B cell (primary cell): ENCODE measurements around the gene VWA3B. TPM values are rescaled to one million over a fixed set of nuclear protein-coding genes. Genes with fewer than 3 reads are reported as not detected.

ENCODE experiments used
- ATAC-seq: fragments of 200-7000 bp; cut with Tn5 transposase; one replicate; pipeline ENCODE4 v1.10.0; 2021; ENCODE audit warnings: low read depth, mild to moderate bottlenecking, moderate number of reproducible peaks, moderate library complexity
- CTCF ChIA-PET: fragments of 350-600 bp; sonication (Branson Sonifier 250); formaldehyde crosslinking; loops from one replicate; lab custom pipeline; 2021; ENCODE audit warnings: antibody characterized with exemption, inconsistent platforms; lab: Charles Lee
- POLR2A ChIA-PET: fragments of 350-600 bp; sonication (Branson Sonifier 250); formaldehyde crosslinking; loops from one replicate; lab custom pipeline; 2021; ENCODE audit warnings: antibody characterized with exemption; lab: Charles Lee
- DNase-seq: peaks from one replicate; pipeline ENCODE4 v3.0.0; 2013
- H2AFZ ChIP-seq: 2 replicates; pipeline ENCODE4 v1.6.1; 2012; ENCODE audit warnings: mild to moderate bottlenecking, low read depth, low read length; ENCODE audit not compliant: insufficient read depth, poor library complexity, severe bottlenecking
- H3K27ac ChIP-seq, 2 donors: 1 replicate in 1 of 2; 2 replicates in 1 of 2; pipeline ENCODE4 v1.5.1; 2012 to 2013; ENCODE audit warnings: low read length in 2 of 2, mild to moderate bottlenecking in 2 of 2, moderate library complexity in 1 of 2
- H3K27me3 ChIP-seq, 4 experiments: fragments of 200-600 bp in 1 of 4; sonication (generic) in 1 of 4; replicated peaks in 1 of 4; 1 replicate in 2 of 4; 2 replicates in 2 of 4; pipeline versions ENCODE4 v1.6.1 to v1.7.0; 2013 to 2016; ENCODE audit warnings: low read length in 3 of 4, mild to moderate bottlenecking in 2 of 4, mixed read lengths in 1 of 4, moderate library complexity in 1 of 4; ENCODE audit not compliant: insufficient read depth in 4 of 4, control insufficient read depth in 3 of 4; ENCODE audit errors: control extremely low read depth in 1 of 4
- H3K36me3 ChIP-seq, 2 experiments: replicated peaks in 1 of 2; 1 replicate in 1 of 2; 2 replicates in 1 of 2; pipeline versions ENCODE4 v1.6.1 to v1.7.1; 2013; ENCODE audit warnings: low read length in 1 of 2; ENCODE audit not compliant: insufficient read depth in 2 of 2, control insufficient read depth in 1 of 2; ENCODE audit errors: control extremely low read depth in 1 of 2, extremely low read depth in 1 of 2
- H3K4me1 ChIP-seq, 2 donors: fragments of 200-600 bp in 1 of 2; sonication (generic) in 1 of 2; 1 replicate in 1 of 2; 2 replicates in 1 of 2; pipeline versions ENCODE4 v1.5.1 to v1.6.1; 2013 to 2017; ENCODE audit warnings: low read length in 2 of 2; ENCODE audit not compliant: control insufficient read depth in 2 of 2, insufficient read depth in 2 of 2
- H3K4me2 ChIP-seq: replicated peaks from 2 replicates; pipeline ENCODE3; 2012; ENCODE audit warnings: mild to moderate bottlenecking, low read depth, low read length; ENCODE audit not compliant: poor library complexity, severe bottlenecking
- H3K4me3 ChIP-seq, 5 experiments: fragments of 200-600 bp in 1 of 5; sonication (generic) in 1 of 5; 1 replicate in 3 of 5; 2 replicates in 2 of 5; pipeline versions ENCODE4 v1.5.1 to v1.7.0; 2011 to 2016; ENCODE audit warnings: low read length in 4 of 5, mild to moderate bottlenecking in 4 of 5, low read depth in 2 of 5, control low read depth in 1 of 5, moderate library complexity in 1 of 5; ENCODE audit not compliant: insufficient read depth in 1 of 5; ENCODE audit errors: control extremely low read depth in 1 of 5, extremely low read depth in 1 of 5
- H3K79me2 ChIP-seq: fragments of 200-600 bp; sonication (generic); one replicate; pipeline ENCODE4 v1.6.0; 2016; ENCODE audit warnings: low read length; ENCODE audit not compliant: control insufficient read depth, insufficient read depth
- H3K9ac ChIP-seq: fragments of 200-600 bp; sonication (generic); 2 replicates; pipeline ENCODE4 v1.6.1; 2017; ENCODE audit warnings: mild to moderate bottlenecking, low read length, moderate library complexity
- H3K9me3 ChIP-seq, 3 donors: one replicate each; pipeline versions ENCODE4 v1.6.1 to v1.7.1; 2013; ENCODE audit warnings: low read length in 2 of 3; ENCODE audit not compliant: control insufficient read depth in 2 of 3, insufficient read depth in 1 of 3; ENCODE audit errors: control extremely low read depth in 1 of 3
- H4K20me1 ChIP-seq: 2 replicates; pipeline ENCODE4 v1.6.0; 2012; ENCODE audit warnings: mild to moderate bottlenecking, low read length; ENCODE audit not compliant: insufficient read depth, control insufficient read depth, poor library complexity, severe bottlenecking
- H3K27ac Mint-ChIP-seq: one replicate; pipeline ENCODE4 v1.8.0; 2021; ENCODE audit warnings: mixed read lengths
- H3K27me3 Mint-ChIP-seq: one replicate; pipeline ENCODE4 v1.8.0; 2021; ENCODE audit warnings: mixed read lengths
- H3K4me1 Mint-ChIP-seq: one replicate; pipeline ENCODE4 v1.8.0; 2021; ENCODE audit warnings: mixed read lengths
- H3K4me3 Mint-ChIP-seq: one replicate; pipeline ENCODE4 v1.8.0; 2021; ENCODE audit warnings: mixed read lengths
- H3K9me3 Mint-ChIP-seq: one replicate; pipeline ENCODE4 v1.8.0; 2022; ENCODE audit warnings: mixed read lengths; ENCODE audit not compliant: insufficient read depth
- CTCF ChIP-seq: fragments of 200-600 bp; IDR thresholded peaks from one replicate; pipeline ENCODE4 v1.8.0; 2022; ENCODE audit warnings: antibody characterized with exemption, mild to moderate bottlenecking
- EZH2 ChIP-seq: IDR thresholded peaks from 2 replicates; pipeline ENCODE4 v1.6.1; 2012; ENCODE audit warnings: borderline replicate concordance, low read depth, mild to moderate bottlenecking, moderate library complexity, low read length; ENCODE audit not compliant: insufficient read depth, poor library complexity, severe bottlenecking
- WGBS: methylation state at CpG from one replicate; pipeline ENCODE4 v1.1.5; 2013; ENCODE audit warnings: missing lambda C conversion rate; ENCODE audit not compliant: insufficient coverage; 5-methylcytosine and 5-hydroxymethylcytosine counted together
- intact Hi-C: fragments of 100-400 bp; cut with micrococcal nuclease; formaldehyde crosslinking; loops from one replicate; pipeline ENCODE4 v1.10.0; 2022
- polyA plus RNA-seq: library from polyadenylated mRNA; depleted of rRNA; stranded (reverse); fragments of >200 nt; gene quantifications from 2 replicates; pipeline ENCODE4 v1.2.3, GENCODE V29; 2012
- total RNA-seq, 2 donors: library from RNA; stranded (reverse); fragments of 120-200 nt in 1 of 2; gene quantifications; 1 replicate in 1 of 2; 2 replicates in 1 of 2; pipeline versions ENCODE4 v1.2.3 to v1.2.4, GENCODE V29; 2013 to 2022

VWA3B gene
- total and polyA plus RNA-seq, 2 donors (not counting 1 experiment from before 2014, with no cell fraction given): not detected

DNA sequence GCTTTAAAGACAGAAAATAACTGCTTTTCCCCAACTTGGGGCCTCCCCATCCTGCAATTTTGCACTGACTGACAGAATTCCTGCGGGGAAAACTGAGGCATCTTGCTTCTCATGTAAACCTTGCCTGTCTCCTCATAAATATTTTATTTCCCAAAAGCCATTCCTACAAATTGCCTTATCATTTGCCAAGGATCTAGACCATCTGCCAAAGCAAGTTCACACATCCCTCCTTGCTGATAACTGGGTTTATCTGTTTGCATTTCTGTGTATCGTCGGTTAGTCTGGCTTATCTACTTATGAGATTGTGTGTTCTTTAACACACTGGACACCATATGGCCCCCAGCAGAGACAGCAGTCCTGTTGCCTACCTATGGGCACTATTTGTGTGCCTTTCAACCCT lies 256.3 kb downstream of the VWA3B start:
- no peak overlapping the region for H3K27ac Mint-ChIP-seq
- no peak overlapping the region for H3K4me3 Mint-ChIP-seq

More for the DNA sequence above, 256.3 kb downstream of the VWA3B start:
- Histone ChIP-seq H3K27ac (no peak overlapping the region), H3K4me3 (no peak overlapping the region), H3K4me1 (peaks cover 22 to 24% of the 10 kb centered on the region in 2 donors), H3K36me3 (no peaks in the 10 kb centered on the region), H4K20me1 (no peaks in the 10 kb centered on the region), H3K9me3 (peaks cover 0 to 21% (median 0%) of the 10 kb centered on the region in 3 donors), H3K4me2 (no peak overlapping the region), H3K27me3 (peaks cover 0 to 42% (median 25%) of the 10 kb centered on the region in 4 experiments), H2AFZ (no peak overlapping the region), H3K9ac (no peak overlapping the region), H3K79me2 (no peaks in the 10 kb centered on the region)
- DNase-seq (no peak), ATAC-seq (no peak)
- TF ChIP-seq CTCF (no peak), EZH2 (no peak)
- CTCF ChIA-PET: no interaction called here
- intact Hi-C loops: no loop called here
- Mint-ChIP-seq H3K9me3 (no peaks in the 10 kb centered on the region), H3K27me3 (peaks cover 52% of the 10 kb centered on the region), H3K4me1 (peaks cover 13% of the 10 kb centered on the region)
- POLR2A ChIA-PET: no interaction called here
- 88% methylated on average over 1 of the region's 3 CpGs for WGBS
